Endothelial cell of umbilical vein (primary cell): ENCODE measurements around the gene KCNMA1. TPM values are rescaled to one million over a fixed set of nuclear protein-coding genes. Genes with fewer than 3 reads are reported as not detected.

Source experiments
- BruUV-seq: library from RNA; stranded (reverse); fragments of 400-500 nt; replicated peaks from 2 replicates; lab custom pipeline; 2021; lab: Mats Ljungman, UMichigan
- CTCF ChIA-PET: fragments of 300-600, 350-600 bp; sonication (Branson Sonifier 250); formaldehyde crosslinking; loops from one replicate; lab custom pipeline; 2021; ENCODE audit warnings: antibody characterized with exemption, inconsistent platforms; lab: Charles Lee
- POLR2A ChIA-PET: fragments of 300-600, 350-600 bp; sonication (Branson Sonifier 250); formaldehyde crosslinking; loops from one replicate; lab custom pipeline; 2021; ENCODE audit warnings: antibody characterized with exemption, inconsistent platforms; lab: Charles Lee
- DNase-seq: peaks from one replicate; pipeline ENCODE4 v3.0.0-alpha.2; 2011; ENCODE audit warnings: low read depth, low spot score
- FAIRE-seq: peaks from 2 replicates; lab custom pipeline; 2011; peaks lifted over from hg19 to GRCh38; lab: Jason Lieb, UNC
- H2AFZ ChIP-seq: 2 replicates; pipeline ENCODE4 v1.6.0; 2012; ENCODE audit warnings: low read depth, low read length, control low read depth, inconsistent platforms
- H3K27ac ChIP-seq: 2 replicates; pipeline ENCODE4 v1.5.1; 2011; ENCODE audit warnings: low read depth, mild to moderate bottlenecking, control low read depth, low read length, moderate library complexity; ENCODE audit not compliant: insufficient read depth
- H3K27me3 ChIP-seq, 2 experiments: 2 replicates each; pipeline versions ENCODE4 v1.6.0 to v1.6.1; 2011; ENCODE audit warnings: low read length in 2 of 2, mixed read lengths in 1 of 2; ENCODE audit not compliant: control insufficient read depth in 2 of 2, insufficient read depth in 2 of 2
- H3K36me3 ChIP-seq, 2 experiments: 2 replicates in 1 of 2; 3 replicates in 1 of 2; pipeline ENCODE4 v1.5.1; 2011; ENCODE audit warnings: low read length in 2 of 2, mild to moderate bottlenecking in 1 of 2, moderate library complexity in 1 of 2; ENCODE audit not compliant: control insufficient read depth in 2 of 2, insufficient read depth in 2 of 2; ENCODE audit errors: extremely low read depth in 1 of 2
- H3K4me1 ChIP-seq: 3 replicates; pipeline ENCODE4 v1.5.1; 2011; ENCODE audit warnings: mild to moderate bottlenecking, low read length; ENCODE audit not compliant: control insufficient read depth, insufficient read depth; ENCODE audit errors: extremely low read depth
- H3K4me2 ChIP-seq: 2 replicates; pipeline ENCODE4 v1.6.1; 2011; ENCODE audit warnings: low read length, control low read depth, mixed read lengths; ENCODE audit not compliant: insufficient read depth
- H3K4me3 ChIP-seq, 3 experiments: fragments of 200-600 bp in 1 of 3; sonication (generic), shearing (Covaris generic) in 1 of 3; replicated peaks in 1 of 3; 2 replicates each; pipeline ENCODE4 v1.5.1; 2011 to 2016; ENCODE audit warnings: control low read depth in 3 of 3, low read length in 3 of 3, mild to moderate bottlenecking in 2 of 3, inconsistent platforms in 1 of 3, low read depth in 1 of 3, moderate library complexity in 1 of 3; ENCODE audit not compliant: insufficient read depth in 1 of 3
- H3K79me2 ChIP-seq: 2 replicates; pipeline ENCODE4 v1.6.0; 2012; ENCODE audit warnings: low read length, inconsistent platforms; ENCODE audit not compliant: control insufficient read depth, insufficient read depth
- H3K9ac ChIP-seq: replicated peaks from 2 replicates; pipeline ENCODE3; 2011; ENCODE audit warnings: low read length, control low read depth; ENCODE audit not compliant: insufficient read depth; ENCODE audit errors: extremely low read depth
- H3K9me1 ChIP-seq: replicated peaks from 3 replicates; pipeline ENCODE4 v1.6.0; 2011; ENCODE audit warnings: mild to moderate bottlenecking, low read length; ENCODE audit not compliant: control insufficient read depth, insufficient read depth; ENCODE audit errors: extremely low read depth
- H3K9me3 ChIP-seq: replicated peaks from 2 replicates; pipeline ENCODE4 v1.5.1; 2012; ENCODE audit warnings: low read length, inconsistent platforms; ENCODE audit not compliant: control insufficient read depth, insufficient read depth
- H4K20me1 ChIP-seq: replicated peaks from 2 replicates; pipeline ENCODE3; 2011; ENCODE audit warnings: mild to moderate bottlenecking, low read length; ENCODE audit not compliant: control insufficient read depth, insufficient read depth; ENCODE audit errors: extremely low read depth
- CTCF ChIP-seq, 2 donors: IDR thresholded peaks; 1 replicate in 1 of 2; 2 replicates in 1 of 2; pipeline ENCODE4 v1.5.1; 2011; ENCODE audit warnings: low read length in 2 of 2, mild to moderate bottlenecking in 2 of 2, moderate library complexity in 2 of 2, control low read depth in 1 of 2, inconsistent platforms in 1 of 2, low read depth in 1 of 2; ENCODE audit not compliant: insufficient read depth in 1 of 2; ENCODE audit errors: extremely low read depth in 1 of 2
- EZH2 ChIP-seq: IDR thresholded peaks from 2 replicates; pipeline ENCODE4 v1.6.1; 2012; ENCODE audit warnings: borderline replicate concordance, low read depth, mild to moderate bottlenecking, moderate library complexity, low read length, inconsistent platforms; ENCODE audit not compliant: severe bottlenecking
- FOS ChIP-seq: IDR thresholded peaks from 2 replicates; pipeline ENCODE4 v1.6.1; 2011; ENCODE audit warnings: mild to moderate bottlenecking, low read length, moderate library complexity, borderline replicate concordance; ENCODE audit not compliant: insufficient read depth
- JUN ChIP-seq: IDR thresholded peaks from 2 replicates; pipeline ENCODE4 v1.6.1; 2011; ENCODE audit warnings: borderline replicate concordance, low read depth; ENCODE audit not compliant: insufficient read length, insufficient read depth
- MAX ChIP-seq: IDR thresholded peaks from 2 replicates; pipeline ENCODE4 v1.6.1; 2011; ENCODE audit not compliant: insufficient read depth, insufficient read length
- dilution Hi-C: fragments of 300-500 bp; cut with MboI; formaldehyde crosslinking; loops from one replicate; pipeline ENCODE4 v1.15.0; 2019; ENCODE audit warnings: low sequenced_read_pairs; ENCODE audit not compliant: extremely low pct_ligation_motif_present
- intact Hi-C: fragments of 100-400 bp; cut with micrococcal nuclease; formaldehyde crosslinking; loops from one replicate; pipeline ENCODE4 v1.10.0; 2022
- polyA plus RNA-seq, 4 experiments: library from polyadenylated mRNA; depleted of rRNA in 3 of 4; stranded (reverse) in 3 of 4; unstranded in 1 of 4; fragments of >200 nt; gene quantifications; 2 replicates each; pipeline versions ENCODE4 v1.2.1 to v1.2.3, GENCODE V29; 2011 to 2012; ENCODE audit warnings: missing spikeins in 1 of 4
- total RNA-seq: library from RNA; stranded (reverse); gene quantifications from 2 replicates; pipeline ENCODE4 v1.2.3, GENCODE V29; 2021

KCNMA1 gene
- total and polyA plus RNA-seq, 2 donors (not counting 3 experiments of a cell fraction or from before 2014, with no cell fraction given): 0.10 to 0.82 TPM

- Histone ChIP-seq H3K9me1 (no peaks in the 10 kb centered on the region), H3K9ac (no peak overlapping the region), H3K4me1 (peaks cover 20% of the 10 kb centered on the region), H3K27ac (no peak overlapping the region), H3K4me2 (no peak overlapping the region), H3K27me3 (no peaks in the 10 kb centered on the region), H2AFZ (no peak overlapping the region), H3K79me2 (no peaks in the 10 kb centered on the region), H4K20me1 (no peaks in the 10 kb centered on the region), H3K4me3 (no peak overlapping the region), H3K9me3 (no peaks in the 10 kb centered on the region), H3K36me3 (no peaks in the 10 kb centered on the region)
- ChIA-PET POLR2A (no interaction called here), CTCF (interaction anchor here (1.5 kb wide), 1 partner anchor 9 kb away, joined by 4 read pairs; no protein-coding TSS in a partner anchor)
- BruUV-seq: no TSS peak
- DNase-seq (no peak), FAIRE-seq (no peak)
- dilution Hi-C loops: no loop called here
- intact Hi-C loops: no loop called here
- TF ChIP-seq FOS (no peak), MAX (no peak), EZH2 (no peak), CTCF (IDR thresholded peaks at IDR 0.05; ENCODE audit: extremely low read depth in 1 of 2, insufficient read depth in 1 of 2, low read depth in 1 of 2, low read length in 2 of 2) (no peak), JUN (no peak)
Measured at GRCh38 chr10:77396290-77396689, 241.3 kb downstream of the KCNMA1 start.
